Measurements from ENCODE around the gene KRTAP9-4. TPM values are rescaled to one million over a fixed set of nuclear protein-coding genes. Genes with fewer than 3 reads are reported as not detected.

The KRTAP9-4 gene
- total and polyA plus RNA-seq, 7 donors = not detected

GRCh38 chr17:41287050-41287449 is 37.6 kb downstream of the KRTAP9-4 start:
- no peak for TF ChIP-seq POLR2A (IDR thresholded peaks at IDR 0.05)
- TF ChIP-seq CTCF (IDR thresholded peaks at IDR 0.05) = no peak
- TF ChIP-seq POLR2AphosphoS5 (IDR thresholded peaks at IDR 0.05) = no peak
- no peak for TF ChIP-seq EP300 (IDR thresholded peaks at IDR 0.05)
- Histone ChIP-seq H3K4me1 (peaks cover 0 to 7% (median 3%) of the 10 kb centered on the region in 4 donors), H3K36me3 (no peaks in the 10 kb centered on the region), H3K27me3 (no peaks in the 10 kb centered on the region), H3K27ac (no peak overlapping the region), H3K9me3 (no peaks in the 10 kb centered on the region), H3K4me3 (no peak overlapping the region)
- intact Hi-C loops (cut with DNase I) = no loop called here
- DNase-seq = no peak
- WGBS, 2 donors = 28 to 58% methylated on average over 3 of the region's 3 CpGs

- 87 to 92% methylated on average over 1 of the region's 1 CpG for WGBS, 2 donors
- TF ChIP-seq EP300 (IDR thresholded peaks at IDR 0.05) (no peak), CTCF (IDR thresholded peaks at IDR 0.05) (no peak), POLR2AphosphoS5 (IDR thresholded peaks at IDR 0.05) (no peak), POLR2A (IDR thresholded peaks at IDR 0.05) (no peak)
- no peak overlapping the region for H3K4me3 ChIP-seq
- H3K9me3 ChIP-seq = no peaks in the 10 kb centered on the region
- no peak for DNase-seq
- no peaks in the 10 kb centered on the region for H3K36me3 ChIP-seq
- H3K27me3 ChIP-seq = no peaks in the 10 kb centered on the region
- H3K4me1 ChIP-seq = no peaks in the 10 kb centered on the region
- intact Hi-C loops (cut with DNase I) = no loop called here
- no peak overlapping the region for H3K27ac ChIP-seq
These were observed 44.5 kb downstream of the KRTAP9-4 start for GRCh38 chr17:41294016-41294415.

GRCh38 chr17:41296846-41297245 is 47.4 kb downstream of the KRTAP9-4 start:
- TF ChIP-seq POLR2A (IDR thresholded peaks at IDR 0.05) = no peak
- no peak for TF ChIP-seq POLR2AphosphoS5 (IDR thresholded peaks at IDR 0.05)
- TF ChIP-seq CTCF (IDR thresholded peaks at IDR 0.05) = no peak
- no peak for TF ChIP-seq EP300 (IDR thresholded peaks at IDR 0.05)
- Histone ChIP-seq H3K27me3 (no peaks in the 10 kb centered on the region), H3K4me1 (no peaks in the 10 kb centered on the region), H3K4me3 (no peak overlapping the region), H3K36me3 (no peaks in the 10 kb centered on the region), H3K9me3 (no peaks in the 10 kb centered on the region), H3K27ac (no peak overlapping the region)
- intact Hi-C loops (cut with DNase I) = no loop called here
- DNase-seq = no peak
- WGBS, 2 donors = 49 to 71% methylated on average over 1 of the region's 1 CpG

GRCh38 chr17:41298458-41299135 is 49.1 kb downstream of the KRTAP9-4 start:
- intact Hi-C loops (cut with DNase I) = no loop called here
- H3K27ac ChIP-seq = no peak overlapping the region
- H3K9me3 ChIP-seq = no peaks in the 10 kb centered on the region
- no peak for DNase-seq
- 83 to 87% methylated on average over 20 of the region's 20 CpGs for WGBS, 2 donors
- no peaks in the 10 kb centered on the region for H3K36me3 ChIP-seq
- TF ChIP-seq POLR2AphosphoS5 (IDR thresholded peaks at IDR 0.05) (no peak), CTCF (IDR thresholded peaks at IDR 0.05) (no peak), EP300 (IDR thresholded peaks at IDR 0.05) (no peak), POLR2A (IDR thresholded peaks at IDR 0.05) (no peak)
- H3K4me3 ChIP-seq = no peak overlapping the region
- peaks cover 0 to 9% (median 0%) of the 10 kb centered on the region in 4 donors for H3K4me1 ChIP-seq
- H3K27me3 ChIP-seq = no peaks in the 10 kb centered on the region

Small RNAs within 50 kb of the gene (small RNA-seq; reads per million reads assigned to genes)
- gene KRTAP9-10P = 0 reads per million in 3 donors

Other genes starting within 250 kb of the KRTAP9-4 start
Only the 30 nearest of the 41 such genes appear.
- gene KRTAP2-3, start 189.6 kb upstream of the KRTAP9-4 start, total RNA-seq = not detected
- gene KRTAP2-3, start 189.6 kb upstream of the KRTAP9-4 start, polyA plus RNA-seq = not detected
- not detected for gene KRTAP2-4, start 183.8 kb upstream of the KRTAP9-4 start, total RNA-seq
- gene KRTAP2-4, start 183.8 kb upstream of the KRTAP9-4 start, polyA plus RNA-seq = not detected
- gene KRTAP4-7, start 165.5 kb upstream of the KRTAP9-4 start, total RNA-seq = not detected
- not detected for gene KRTAP4-7, start 165.5 kb upstream of the KRTAP9-4 start, polyA plus RNA-seq
- not detected for gene KRTAP4-8, start 151.5 kb upstream of the KRTAP9-4 start, total RNA-seq
- not detected for gene KRTAP4-8, start 151.5 kb upstream of the KRTAP9-4 start, polyA plus RNA-seq
- not detected for gene KRTAP4-16, start 147.5 kb upstream of the KRTAP9-4 start, total RNA-seq
- not detected for gene KRTAP4-16, start 147.5 kb upstream of the KRTAP9-4 start, polyA plus RNA-seq
- gene KRTAP4-9, start 144.3 kb upstream of the KRTAP9-4 start, total RNA-seq = not detected
- not detected for gene KRTAP4-9, start 144.3 kb upstream of the KRTAP9-4 start, polyA plus RNA-seq
- not detected for gene KRTAP4-11, start 131.3 kb upstream of the KRTAP9-4 start, total RNA-seq
- gene KRTAP4-11, start 131.3 kb upstream of the KRTAP9-4 start, polyA plus RNA-seq = not detected
- not detected for gene KRTAP4-12, start 125.5 kb upstream of the KRTAP9-4 start, total RNA-seq
- gene KRTAP4-12, start 125.5 kb upstream of the KRTAP9-4 start, polyA plus RNA-seq = not detected
- gene KRTAP4-6, start 109.1 kb upstream of the KRTAP9-4 start, total RNA-seq = not detected
- not detected for gene KRTAP4-6, start 109.1 kb upstream of the KRTAP9-4 start, polyA plus RNA-seq
- gene KRTAP4-5, start 99.9 kb upstream of the KRTAP9-4 start, total RNA-seq = not detected
- not detected for gene KRTAP4-5, start 99.9 kb upstream of the KRTAP9-4 start, polyA plus RNA-seq
- gene KRTAP4-4, start 88.9 kb upstream of the KRTAP9-4 start, total RNA-seq = not detected
- not detected for gene KRTAP4-4, start 88.9 kb upstream of the KRTAP9-4 start, polyA plus RNA-seq
- not detected for gene KRTAP4-3, start 81.5 kb upstream of the KRTAP9-4 start, total RNA-seq
- not detected for gene KRTAP4-3, start 81.5 kb upstream of the KRTAP9-4 start, polyA plus RNA-seq
- not detected for gene KRTAP4-2, start 71.5 kb upstream of the KRTAP9-4 start, total RNA-seq
- not detected for gene KRTAP4-2, start 71.5 kb upstream of the KRTAP9-4 start, polyA plus RNA-seq
- gene KRTAP4-1, start 64.8 kb upstream of the KRTAP9-4 start, total RNA-seq = not detected
- gene KRTAP4-1, start 64.8 kb upstream of the KRTAP9-4 start, polyA plus RNA-seq = 1 to 10 TPM in 1 of 3 donors, not detected in 2; 1.4 TPM
- not detected for gene KRTAP9-1, start 59.8 kb upstream of the KRTAP9-4 start, total RNA-seq
- gene KRTAP9-1, start 59.8 kb upstream of the KRTAP9-4 start, polyA plus RNA-seq = not detected
- gene KRTAP9-2, start 23.0 kb upstream of the KRTAP9-4 start, total RNA-seq = not detected
- not detected for gene KRTAP9-2, start 23.0 kb upstream of the KRTAP9-4 start, polyA plus RNA-seq
- not detected for gene KRTAP9-3, start 17.2 kb upstream of the KRTAP9-4 start, total RNA-seq
- not detected for gene KRTAP9-3, start 17.2 kb upstream of the KRTAP9-4 start, polyA plus RNA-seq
- not detected for gene KRTAP9-8, start 11.7 kb upstream of the KRTAP9-4 start, total RNA-seq
- gene KRTAP9-8, start 11.7 kb upstream of the KRTAP9-4 start, polyA plus RNA-seq = not detected
- gene KRTAP9-9, start 5.7 kb downstream of the KRTAP9-4 start, total RNA-seq = not detected
- not detected for gene KRTAP9-9, start 5.7 kb downstream of the KRTAP9-4 start, polyA plus RNA-seq
- gene KRTAP9-6, start 15.7 kb downstream of the KRTAP9-4 start, total RNA-seq = not detected
- gene KRTAP9-6, start 15.7 kb downstream of the KRTAP9-4 start, polyA plus RNA-seq = not detected
- gene KRTAP9-7, start 26.0 kb downstream of the KRTAP9-4 start, total RNA-seq = not detected
- not detected for gene KRTAP9-7, start 26.0 kb downstream of the KRTAP9-4 start, polyA plus RNA-seq
- gene KRTAP29-1, start 53.2 kb downstream of the KRTAP9-4 start, total RNA-seq = not detected
- gene KRTAP29-1, start 53.2 kb downstream of the KRTAP9-4 start, polyA plus RNA-seq = not detected
- not detected for gene KRTAP16-1, start 59.6 kb downstream of the KRTAP9-4 start, total RNA-seq
- not detected for gene KRTAP16-1, start 59.6 kb downstream of the KRTAP9-4 start, polyA plus RNA-seq
- not detected for gene KRTAP17-1, start 66.0 kb downstream of the KRTAP9-4 start, total RNA-seq
- gene KRTAP17-1, start 66.0 kb downstream of the KRTAP9-4 start, polyA plus RNA-seq = not detected
- gene KRT33A, start 101.1 kb downstream of the KRTAP9-4 start, total RNA-seq = not detected
- not detected for gene KRT33A, start 101.1 kb downstream of the KRTAP9-4 start, polyA plus RNA-seq
- gene KRT33B, start 120.1 kb downstream of the KRTAP9-4 start, total RNA-seq = not detected
- gene KRT33B, start 120.1 kb downstream of the KRTAP9-4 start, polyA plus RNA-seq = not detected
- not detected for gene KRT34, start 132.6 kb downstream of the KRTAP9-4 start, total RNA-seq
- gene KRT34, start 132.6 kb downstream of the KRTAP9-4 start, polyA plus RNA-seq = not detected
- gene KRT31, start 147.9 kb downstream of the KRTAP9-4 start, total RNA-seq = not detected
- gene KRT31, start 147.9 kb downstream of the KRTAP9-4 start, polyA plus RNA-seq = not detected
- not detected for gene KRT37, start 174.9 kb downstream of the KRTAP9-4 start, total RNA-seq
- not detected for gene KRT37, start 174.9 kb downstream of the KRTAP9-4 start, polyA plus RNA-seq
- not detected for gene KRT38, start 191.3 kb downstream of the KRTAP9-4 start, total RNA-seq
- gene KRT38, start 191.3 kb downstream of the KRTAP9-4 start, polyA plus RNA-seq = not detected

Data from sigmoid colon (tissue), 7 donors.